MM.1S (cell line): ENCODE results near the gene VPS35L.

Experiments
- DNase-seq: peaks from one replicate; pipeline ENCODE4 v3.0.0-alpha.2; 2015
- H2AFZ ChIP-seq: fragments of 300-600 bp; sonication (generic); 2 replicates; pipeline ENCODE4 v1.6.0; 2016; ENCODE audit warnings: antibody characterized with exemption, low read length
- H3F3A ChIP-seq: fragments of 300-600 bp; sonication (generic); 2 replicates; pipeline ENCODE4 v1.6.1; 2016; ENCODE audit warnings: mild to moderate bottlenecking, antibody characterized with exemption, low read length, moderate library complexity, mixed read lengths; ENCODE audit not compliant: insufficient read depth
- H3K27ac ChIP-seq: fragments of 300-600 bp; sonication (generic); 2 replicates; pipeline ENCODE4 v1.5.1; 2016; ENCODE audit warnings: mild to moderate bottlenecking, low read length
- H3K27me3 ChIP-seq: fragments of 300-600 bp; sonication (generic); replicated peaks from 2 replicates; pipeline ENCODE4 v1.6.0; 2016; ENCODE audit warnings: low read length; ENCODE audit not compliant: insufficient read depth
- H3K36me3 ChIP-seq: fragments of 300-600 bp; sonication (generic); replicated peaks from 2 replicates; pipeline ENCODE4 v1.6.1; 2016; ENCODE audit warnings: mild to moderate bottlenecking, low read length, mixed read lengths; ENCODE audit not compliant: insufficient read depth
- H3K4me1 ChIP-seq: fragments of 300-600 bp; sonication (generic); 2 replicates; pipeline ENCODE4 v1.6.1; 2016; ENCODE audit warnings: low read length, mixed read lengths
- H3K4me2 ChIP-seq: fragments of 300-600 bp; sonication (generic); 2 replicates; pipeline ENCODE4 v1.6.0; 2016; ENCODE audit warnings: low read depth, low read length
- H3K4me3 ChIP-seq: fragments of 300-600 bp; sonication (generic); 2 replicates; pipeline ENCODE4 v1.5.1; 2016; ENCODE audit warnings: low read length, mixed read lengths
- H3K79me2 ChIP-seq: fragments of 300-600 bp; sonication (generic); 2 replicates; pipeline ENCODE4 v1.6.1; 2016; ENCODE audit warnings: mixed run types, low read length, mixed read lengths
- H3K9ac ChIP-seq: fragments of 300-600 bp; sonication (generic); 2 replicates; pipeline ENCODE4 v1.6.1; 2016; ENCODE audit warnings: low read length, mixed read lengths
- H3K9me2 ChIP-seq: fragments of 300-600 bp; sonication (generic); replicated peaks from 2 replicates; pipeline ENCODE4 v1.6.1; 2016; ENCODE audit warnings: mild to moderate bottlenecking, low read length, mixed read lengths; ENCODE audit not compliant: insufficient read depth
- H3K9me3 ChIP-seq: fragments of 300-600 bp; sonication (generic); replicated peaks from 2 replicates; pipeline ENCODE4 v1.6.1; 2016; ENCODE audit warnings: mild to moderate bottlenecking, low read length, mixed read lengths; ENCODE audit not compliant: insufficient read depth
- H4K20me1 ChIP-seq: fragments of 300-600 bp; sonication (generic); 2 replicates; pipeline ENCODE4 v1.6.1; 2016; ENCODE audit warnings: mild to moderate bottlenecking, low read length, moderate library complexity, mixed read lengths; ENCODE audit not compliant: insufficient read depth
- EZH2 ChIP-seq: fragments of 300-600 bp; sonication (generic); optimal IDR thresholded peaks from 2 replicates; pipeline ENCODE3; 2017; ENCODE audit warnings: low read depth, mild to moderate bottlenecking, antibody characterized with exemption, low read length, mixed read lengths
- EZH2phosphoT487 ChIP-seq: fragments of 300-600 bp; sonication (generic); IDR thresholded peaks from 2 replicates; pipeline ENCODE4 v1.6.1; 2018; ENCODE audit warnings: antibody characterized with exemption, low read length
- TF ChIP-seq, protein P1 (sequence below): fragments of 300-600 bp; sonication (generic); IDR thresholded peaks from 2 replicates; pipeline ENCODE4 v1.5.1; 2016; ENCODE audit warnings: antibody characterized with exemption, low read length, mixed read lengths

VPS35L gene

DNA sequence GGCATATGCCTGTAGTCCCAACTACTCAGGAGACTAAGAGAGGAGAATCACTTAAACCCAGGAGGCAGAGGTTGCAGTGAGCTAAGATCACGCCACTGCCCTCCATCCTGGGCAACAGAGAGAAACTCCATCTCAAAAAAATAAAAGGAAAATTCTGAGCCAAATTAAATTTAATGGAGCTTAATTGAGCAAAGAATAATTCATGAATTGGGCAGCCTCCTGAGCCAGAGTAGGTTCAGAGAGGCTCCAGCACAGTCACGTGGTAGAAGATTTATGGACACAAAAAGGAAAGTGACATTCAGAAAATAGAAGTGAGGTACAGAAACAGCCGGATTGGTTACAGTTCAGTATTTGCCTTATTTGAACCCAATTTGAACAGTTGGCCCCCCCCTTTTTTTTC lies 10.9 kb downstream of the VPS35L start:
- H3K27ac ChIP-seq, result no peak overlapping the region
- H3F3A ChIP-seq, result no peaks in the 10 kb centered on the region
- no peak overlapping the region for H3K4me2 ChIP-seq
- no peaks in the 10 kb centered on the region for H3K9me2 ChIP-seq
- DNase-seq, result no peak
- no peak overlapping the region for H3K9ac ChIP-seq
- H3K4me3 ChIP-seq, result no peak overlapping the region
- H3K36me3 ChIP-seq, result no peaks in the 10 kb centered on the region
- H2AFZ ChIP-seq, result no peak overlapping the region
- H3K9me3 ChIP-seq, result no peaks in the 10 kb centered on the region
- H3K4me1 ChIP-seq, result no peaks in the 10 kb centered on the region
- H4K20me1 ChIP-seq, result no peaks in the 10 kb centered on the region
- H3K27me3 ChIP-seq, result no peaks in the 10 kb centered on the region
- no peak for TF ChIP-seq EZH2phosphoT487
- no peak for TF ChIP-seq EZH2
- TF ChIP-seq, protein P1, sequence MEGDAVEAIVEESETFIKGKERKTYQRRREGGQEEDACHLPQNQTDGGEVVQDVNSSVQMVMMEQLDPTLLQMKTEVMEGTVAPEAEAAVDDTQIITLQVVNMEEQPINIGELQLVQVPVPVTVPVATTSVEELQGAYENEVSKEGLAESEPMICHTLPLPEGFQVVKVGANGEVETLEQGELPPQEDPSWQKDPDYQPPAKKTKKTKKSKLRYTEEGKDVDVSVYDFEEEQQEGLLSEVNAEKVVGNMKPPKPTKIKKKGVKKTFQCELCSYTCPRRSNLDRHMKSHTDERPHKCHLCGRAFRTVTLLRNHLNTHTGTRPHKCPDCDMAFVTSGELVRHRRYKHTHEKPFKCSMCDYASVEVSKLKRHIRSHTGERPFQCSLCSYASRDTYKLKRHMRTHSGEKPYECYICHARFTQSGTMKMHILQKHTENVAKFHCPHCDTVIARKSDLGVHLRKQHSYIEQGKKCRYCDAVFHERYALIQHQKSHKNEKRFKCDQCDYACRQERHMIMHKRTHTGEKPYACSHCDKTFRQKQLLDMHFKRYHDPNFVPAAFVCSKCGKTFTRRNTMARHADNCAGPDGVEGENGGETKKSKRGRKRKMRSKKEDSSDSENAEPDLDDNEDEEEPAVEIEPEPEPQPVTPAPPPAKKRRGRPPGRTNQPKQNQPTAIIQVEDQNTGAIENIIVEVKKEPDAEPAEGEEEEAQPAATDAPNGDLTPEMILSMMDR, result no peak
- no peaks in the 10 kb centered on the region for H3K79me2 ChIP-seq

DNA sequence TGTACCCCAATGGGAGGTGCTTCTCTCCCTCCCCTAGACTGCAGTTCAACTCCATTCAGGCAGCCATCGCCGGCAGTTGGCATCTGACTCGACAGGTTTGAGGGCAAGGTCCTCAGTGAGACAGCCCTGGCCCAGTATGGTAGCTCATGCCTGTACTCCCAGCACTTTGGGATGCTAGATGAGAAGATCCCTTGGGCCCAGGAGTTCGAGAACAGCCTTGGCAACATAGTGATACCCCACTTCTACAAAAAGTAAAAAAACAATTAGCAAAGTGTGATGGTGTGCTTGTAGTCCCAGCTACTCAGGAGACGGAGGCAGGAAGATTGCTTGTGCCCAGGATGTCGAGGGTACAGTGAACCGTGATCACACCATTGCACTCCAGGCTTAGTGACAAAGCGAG lies 12.1 kb downstream of the VPS35L start:
- H3K4me1 ChIP-seq, result no peaks in the 10 kb centered on the region
- no peaks in the 10 kb centered on the region for H3K27me3 ChIP-seq
- no peak for DNase-seq
- no peak overlapping the region for H3K4me2 ChIP-seq
- H3K9ac ChIP-seq, result no peak overlapping the region
- no peak overlapping the region for H3K27ac ChIP-seq
- H2AFZ ChIP-seq, result no peak overlapping the region
- TF ChIP-seq EZH2phosphoT487, result no peak
- TF ChIP-seq, protein P1, result no peak
- no peak for TF ChIP-seq EZH2
- no peaks in the 10 kb centered on the region for H3K9me2 ChIP-seq
- H3K36me3 ChIP-seq, result no peaks in the 10 kb centered on the region
- H3K4me3 ChIP-seq, result no peak overlapping the region
- H3K9me3 ChIP-seq, result no peaks in the 10 kb centered on the region
- H3F3A ChIP-seq, result no peaks in the 10 kb centered on the region
- H3K79me2 ChIP-seq, result no peaks in the 10 kb centered on the region
- no peaks in the 10 kb centered on the region for H4K20me1 ChIP-seq

DNA sequence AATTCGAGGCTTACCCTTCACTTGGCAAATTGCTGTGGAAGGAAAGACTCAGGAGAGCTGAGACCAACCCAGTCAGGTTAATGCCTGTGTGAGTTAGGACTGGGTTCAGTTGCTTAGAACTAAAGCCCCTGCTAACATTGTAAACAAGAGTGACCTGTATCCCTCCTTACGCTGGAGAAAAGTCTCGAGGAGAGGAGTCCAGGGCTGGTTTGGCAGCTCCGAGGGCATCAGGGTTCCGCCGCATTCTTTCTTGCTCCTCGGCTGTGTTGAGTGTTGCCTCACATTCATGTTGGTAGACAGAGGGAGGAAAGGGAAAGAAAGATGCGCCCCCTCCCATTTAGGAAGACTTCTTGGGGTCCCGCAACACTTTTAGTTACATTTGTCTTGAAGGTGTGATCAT lies 18.5 kb downstream of the VPS35L start:
- no peaks in the 10 kb centered on the region for H3K79me2 ChIP-seq
- no peak for TF ChIP-seq EZH2
- TF ChIP-seq EZH2phosphoT487, result no peak
- TF ChIP-seq, protein P1, result no peak
- H3K27me3 ChIP-seq, result no peaks in the 10 kb centered on the region
- no peak overlapping the region for H3K4me3 ChIP-seq
- no peaks in the 10 kb centered on the region for H3F3A ChIP-seq
- no peak overlapping the region for H2AFZ ChIP-seq
- no peaks in the 10 kb centered on the region for H3K9me2 ChIP-seq
- H3K36me3 ChIP-seq, result no peaks in the 10 kb centered on the region
- H4K20me1 ChIP-seq, result no peaks in the 10 kb centered on the region
- no peak overlapping the region for H3K9ac ChIP-seq
- H3K27ac ChIP-seq, result no peak overlapping the region
- no peak overlapping the region for H3K4me2 ChIP-seq
- H3K9me3 ChIP-seq, result no peaks in the 10 kb centered on the region
- DNase-seq, result no peak
- no peaks in the 10 kb centered on the region for H3K4me1 ChIP-seq
